NCI-H82 treated with DMSO at 0.1 percent for 48 hours (cell line): ENCODE results near the gene HSD17B7.

Experiments used
- DNase-seq: peaks from one replicate; lab custom pipeline; 2025; ENCODE audit not compliant: unreplicated experiment; lab: John Stamatoyannopoulos, UW

HSD17B7 gene

DNA sequence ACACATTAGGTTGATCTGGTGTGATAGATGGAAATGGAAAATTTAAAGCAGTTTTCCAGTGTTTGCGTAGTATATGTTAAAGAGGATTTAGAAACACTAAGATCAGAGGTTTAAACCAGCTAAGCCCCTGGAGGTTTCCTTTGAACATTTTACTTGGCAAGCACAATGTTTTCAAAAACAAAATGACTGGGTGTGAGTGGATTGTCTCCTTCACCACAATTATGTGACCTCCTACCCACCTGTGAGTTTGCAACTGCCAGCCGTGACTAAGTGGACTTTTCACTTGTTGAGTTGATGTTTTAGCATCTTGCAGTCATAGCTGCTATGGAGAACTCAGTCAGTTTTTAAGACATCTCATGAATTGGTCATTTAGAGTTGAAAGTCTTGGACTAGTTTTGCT is 65.8 kb downstream of the HSD17B7 start:
- no peak for DNase-seq

DNA sequence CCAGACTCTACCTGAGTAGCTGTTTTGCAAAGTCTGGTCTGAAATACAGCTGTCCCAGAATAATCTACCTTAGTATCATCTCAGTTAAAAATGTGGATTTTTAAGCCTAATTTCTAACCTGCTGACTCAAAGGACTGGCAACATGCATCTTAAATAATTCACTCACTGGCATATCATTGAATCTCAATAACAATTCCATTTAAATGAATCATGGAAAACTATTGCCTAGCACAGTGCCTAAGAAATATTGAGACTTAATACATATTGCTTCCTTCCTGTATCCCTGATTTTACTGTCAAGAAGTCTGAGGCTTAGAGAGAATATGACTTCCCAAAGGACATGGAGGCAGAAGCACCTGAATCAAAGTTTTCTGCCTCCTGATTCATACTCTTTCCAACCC is 67.3 kb downstream of the HSD17B7 start:
- DNase-seq = no peak

DNA sequence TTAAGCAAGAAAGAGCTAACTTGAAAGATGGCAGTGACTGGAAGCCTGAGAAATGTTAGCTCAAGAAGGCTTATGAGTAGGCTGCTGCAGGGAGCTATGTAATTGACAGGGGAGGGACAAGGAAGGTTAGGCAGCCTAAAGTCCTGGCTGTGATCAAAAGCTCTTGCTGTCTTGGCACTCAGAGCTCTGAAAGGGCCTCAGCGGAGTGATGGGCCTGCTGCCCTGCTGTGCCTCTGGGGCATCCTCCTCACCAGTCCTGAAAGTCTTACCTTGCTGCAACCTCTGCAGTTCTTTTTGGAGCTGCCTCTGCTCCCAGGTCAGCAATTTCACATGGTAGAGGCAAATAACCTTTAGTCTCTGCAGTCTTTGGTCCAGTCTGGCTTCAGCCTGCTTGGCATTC is 68.7 kb downstream of the HSD17B7 start:
- no peak for DNase-seq

DNA sequence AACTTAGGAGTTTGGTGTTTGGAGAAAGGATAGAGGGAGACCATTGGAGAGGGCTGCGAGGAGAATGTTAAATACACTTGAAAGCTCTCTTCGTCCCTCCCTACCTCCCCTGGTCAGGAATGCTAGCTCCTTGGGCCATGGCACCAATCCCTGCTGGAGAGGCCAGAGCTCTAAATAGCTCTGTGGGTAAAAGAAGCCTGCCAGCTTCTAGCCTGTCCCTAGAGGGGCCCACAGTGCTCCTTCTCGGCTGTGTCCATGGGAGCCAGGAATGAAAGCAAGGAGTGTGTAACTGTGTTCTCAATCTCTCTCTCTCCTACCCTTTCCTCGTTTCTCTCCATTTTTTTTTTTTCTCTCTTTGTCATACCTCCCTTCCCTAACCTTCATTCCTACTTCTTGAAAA is 70.6 kb downstream of the HSD17B7 start, which contains the start of gene CCDC190:
TSS of gene CCDC190 (minus strand) at position 75 of the 400 bp plus-strand sequence. CDS start 1,529 bp downstream, outside the sequence.
- DNase-seq = no peak

DNA sequence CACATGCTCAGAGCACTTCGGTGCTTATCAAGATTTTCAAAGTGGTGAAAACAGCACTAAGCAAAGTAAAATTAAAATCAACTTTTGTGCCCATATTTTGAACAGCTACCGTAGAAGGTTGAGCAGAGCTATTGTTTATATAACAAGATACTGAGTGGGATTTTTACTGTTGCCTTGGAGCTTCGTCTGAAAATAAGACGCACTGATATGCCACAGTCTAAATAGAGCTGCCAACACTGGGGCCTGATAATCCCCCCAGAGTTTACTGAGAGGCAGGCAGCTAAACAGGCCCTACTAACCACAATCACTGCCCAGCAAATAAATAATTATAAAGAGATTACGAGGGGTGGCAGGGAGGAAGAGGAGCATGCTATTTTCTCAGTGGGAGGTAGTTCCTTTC is 71.1 kb downstream of the HSD17B7 start:
- DNase-seq = peak; percentile 42
